CD4-positive, alpha-beta T cell treated with Interleukin-6 at 100 ng/mL for 8 hours (primary cell): ENCODE data around the gene NKAIN2.
"Not testable (repeated sequence)": the region's sequence is repeated elsewhere in the genome, so short reads cannot be mapped to it uniquely, and the experiment has no call there.

ENCODE experiments used
- DNase-seq: peaks from one replicate; pipeline ENCODE4 v3.0.0-alpha.2; 2020; ENCODE audit warnings: mixed read lengths, low spot score

NKAIN2 gene

DNA sequence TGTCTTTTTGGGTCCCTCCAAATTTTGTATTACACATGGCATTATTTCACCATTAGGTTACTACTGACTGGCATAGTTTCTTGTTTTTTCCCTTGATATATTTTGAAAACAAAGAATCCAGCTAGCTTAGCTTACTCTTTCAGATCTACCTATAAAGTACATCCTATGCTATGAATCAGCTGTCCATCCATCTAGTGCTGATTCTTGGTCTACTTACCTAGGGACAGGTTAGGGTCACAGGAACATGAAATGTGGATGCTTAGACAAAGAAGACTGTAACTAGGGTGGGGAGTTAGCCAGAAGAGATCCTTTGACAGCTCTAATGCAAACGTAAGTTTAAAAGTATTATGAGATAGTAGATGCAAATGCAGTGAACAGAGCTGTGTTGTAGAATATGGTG is 91.7 kb downstream of the NKAIN2 start:
- no peak for DNase-seq

DNA sequence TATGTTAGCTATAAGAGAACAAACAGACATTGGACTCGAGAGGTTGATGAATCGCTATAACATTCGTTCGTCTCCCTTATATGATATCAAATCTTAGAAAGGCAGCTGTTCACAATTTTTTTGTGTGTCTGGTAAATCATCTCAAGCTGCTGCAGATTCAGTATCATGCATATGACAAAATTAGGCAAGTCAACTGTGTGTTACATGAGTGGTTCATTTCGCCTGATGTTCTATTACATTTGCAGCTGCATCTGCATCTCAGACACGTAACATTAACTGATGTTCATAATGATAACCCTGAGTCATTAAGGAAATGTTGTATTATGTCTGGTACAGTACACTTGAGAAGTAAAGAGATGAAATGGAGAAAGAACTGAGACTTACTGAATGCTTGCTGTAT is 92.1 kb downstream of the NKAIN2 start:
- no peak for DNase-seq

DNA sequence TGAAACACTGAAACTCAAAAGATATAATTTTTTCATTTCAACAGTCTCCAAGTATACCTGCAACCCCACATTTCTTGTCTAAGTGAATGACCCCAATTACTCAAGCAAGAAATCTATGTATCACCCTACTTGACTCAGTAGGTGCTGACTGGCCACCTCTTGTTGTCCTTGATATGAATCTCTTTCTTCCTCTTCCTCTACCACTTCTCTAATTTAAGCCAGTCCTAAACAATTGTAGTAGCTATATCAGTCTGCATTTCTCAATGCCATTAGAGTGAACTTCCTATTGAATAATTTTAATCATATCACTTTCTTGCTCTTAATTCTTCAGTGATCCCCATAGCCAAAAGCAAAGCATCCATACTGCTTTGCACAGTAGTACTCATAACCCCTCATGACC is 93.2 kb downstream of the NKAIN2 start:
- DNase-seq: no peak

DNA sequence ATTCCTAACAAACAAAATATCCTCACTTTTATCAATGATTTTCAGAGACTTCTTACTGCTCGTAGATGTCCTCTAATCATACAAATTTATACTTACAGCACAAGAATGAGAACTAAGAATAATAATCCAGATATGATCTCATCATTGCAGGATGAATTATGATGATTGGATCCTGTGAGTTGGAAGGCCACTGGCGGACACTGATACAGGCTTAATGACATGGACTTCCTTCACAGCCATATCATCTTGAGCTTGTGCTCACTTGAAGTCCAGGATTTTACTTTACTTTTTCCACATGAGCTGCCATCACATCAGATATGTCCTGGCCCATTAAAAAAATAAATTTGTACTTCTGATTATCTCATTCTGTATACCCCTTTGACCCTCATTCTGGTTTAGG is 94.3 kb downstream of the NKAIN2 start:
- no peak for DNase-seq

DNA sequence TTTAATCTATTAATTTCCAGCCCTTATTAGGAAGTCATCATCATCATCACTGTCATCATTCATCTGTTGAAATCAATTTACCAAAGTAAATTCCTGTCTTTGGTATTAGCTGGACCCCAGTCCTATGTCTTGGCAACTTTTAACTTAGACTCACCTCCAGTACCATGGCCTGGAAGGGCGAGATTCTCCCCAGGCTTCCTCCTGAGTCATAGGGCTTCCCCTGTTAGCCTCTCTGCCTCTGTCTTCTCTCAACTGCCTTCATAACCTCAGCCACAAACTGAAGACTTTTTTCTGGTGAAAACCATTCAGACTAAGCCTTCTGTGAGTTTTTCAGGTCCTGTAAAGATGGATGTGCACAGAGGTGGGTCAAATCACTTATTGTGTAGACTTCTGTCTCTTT is 95.0 kb downstream of the NKAIN2 start:
- no peak for DNase-seq

DNA sequence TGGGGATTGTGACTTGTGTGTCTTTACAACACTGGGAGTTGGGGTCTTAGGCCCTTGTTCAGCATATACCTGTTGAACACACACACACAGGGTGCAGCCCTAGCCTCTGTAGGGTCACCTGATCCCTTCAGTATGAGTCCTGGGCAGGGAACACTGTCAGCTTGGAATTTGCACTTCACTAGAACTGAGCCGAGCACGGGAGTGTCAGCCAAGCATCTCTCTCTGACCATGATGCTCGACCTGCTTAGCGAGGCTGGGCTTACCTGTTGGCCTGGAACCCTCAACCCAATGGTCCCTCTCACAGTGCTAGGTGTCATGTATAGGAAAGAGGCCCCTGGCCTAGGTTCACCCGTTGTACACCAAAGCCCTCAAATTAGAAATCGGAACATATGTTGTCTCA is 96.1 kb downstream of the NKAIN2 start:
- no peak for DNase-seq

DNA sequence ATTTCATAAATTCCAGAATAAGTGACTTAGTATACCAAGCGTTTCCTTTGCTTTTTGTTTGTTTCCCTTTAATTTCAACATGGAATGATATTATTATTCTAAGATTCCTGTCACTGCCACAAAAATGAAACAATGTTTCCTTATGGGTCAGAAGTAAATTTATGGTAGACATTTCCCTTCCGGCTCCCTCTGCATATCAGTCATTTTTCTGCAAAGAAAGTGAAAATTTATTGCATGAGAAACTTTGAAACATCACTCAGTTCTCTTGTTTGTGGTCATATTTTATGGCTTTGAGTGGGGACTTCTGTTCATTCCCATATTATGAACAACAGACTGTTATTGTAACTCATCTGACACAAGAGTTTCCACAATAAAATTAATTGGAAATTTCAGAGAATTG is 97.8 kb downstream of the NKAIN2 start:
- no peak for DNase-seq

DNA sequence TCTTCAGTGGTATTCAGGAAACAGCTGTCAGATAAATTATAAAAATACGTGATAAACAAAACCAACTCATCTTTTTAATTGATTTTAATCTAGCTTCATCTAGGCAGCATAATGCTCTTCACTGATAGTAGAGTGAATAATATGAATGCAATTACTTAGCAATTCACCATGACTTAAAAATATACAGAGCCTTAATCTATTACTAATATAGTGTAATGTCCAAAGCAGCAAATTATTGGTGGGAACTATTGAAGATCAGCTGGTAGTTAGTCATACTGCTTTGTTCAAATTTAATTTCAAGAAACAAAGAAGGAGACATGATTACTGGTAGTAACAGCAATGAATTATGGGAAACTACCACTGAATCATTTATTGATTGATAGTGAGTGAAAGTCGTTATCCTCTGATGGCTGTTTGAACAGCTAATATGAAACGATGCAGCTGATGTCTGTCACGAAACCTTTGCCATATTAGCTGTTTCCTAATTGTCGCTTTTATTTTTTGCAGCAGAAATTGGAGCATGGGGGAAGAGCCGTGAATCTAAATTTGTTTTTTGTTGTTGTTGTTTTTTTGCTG is 99.2 kb downstream of the NKAIN2 start:
- DNase-seq: no peak

DNA sequence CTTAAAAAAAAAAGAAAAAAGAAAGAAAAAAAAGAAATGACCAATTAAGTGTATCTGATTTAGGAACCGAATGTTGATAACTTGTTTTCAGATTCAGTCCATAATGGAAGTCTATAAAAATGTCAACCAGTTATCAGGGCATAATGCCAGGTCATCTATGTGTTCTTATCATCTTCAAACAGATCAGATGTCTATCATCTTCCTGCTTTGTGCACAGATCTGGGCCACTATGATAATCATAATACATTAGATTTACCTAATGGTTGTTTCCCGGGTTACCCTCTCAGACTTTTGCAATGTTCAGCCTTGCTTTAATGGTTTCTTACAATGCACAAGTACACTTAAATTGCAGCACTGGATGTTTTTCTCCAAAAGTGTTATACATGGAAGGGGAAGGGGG is 100.6 kb downstream of the NKAIN2 start:
- DNase-seq: no peak

DNA sequence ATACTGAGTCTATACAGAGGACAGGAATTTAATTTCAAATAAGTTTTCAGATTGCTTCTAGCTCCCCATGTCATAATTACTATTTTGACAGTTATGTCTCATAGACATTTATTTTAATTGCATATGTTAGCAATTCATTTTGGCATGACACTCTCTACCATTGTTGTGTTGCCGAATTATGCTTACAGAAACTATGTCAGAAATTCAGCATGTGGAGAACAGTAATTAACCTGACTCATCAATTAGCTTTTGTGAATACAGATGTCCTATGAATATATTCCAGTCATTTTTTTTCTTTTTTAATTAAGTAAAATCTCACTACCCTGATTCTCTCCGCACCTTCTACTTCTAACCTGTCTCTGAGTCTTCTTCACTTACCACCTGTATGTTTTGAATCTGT is 105.1 kb downstream of the NKAIN2 start:
- no peak for DNase-seq

DNA sequence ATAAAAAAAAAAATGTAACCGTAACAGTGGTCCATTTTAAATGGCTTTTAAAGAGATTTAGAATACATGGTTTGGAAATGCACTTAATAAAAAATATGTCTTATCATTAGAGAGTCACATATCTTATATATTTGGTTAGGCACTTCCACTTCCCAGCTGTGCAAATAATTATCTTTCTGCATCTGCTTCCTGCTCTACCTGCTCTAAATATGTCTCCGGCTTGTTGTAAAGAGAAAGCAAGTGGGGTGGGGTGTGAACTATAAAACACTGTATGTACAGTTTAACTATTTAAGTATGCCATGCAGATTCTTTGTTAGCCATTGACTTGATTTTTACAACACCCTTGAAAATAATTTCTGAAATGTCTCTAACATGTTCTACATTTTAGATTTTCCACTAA is 106.3 kb downstream of the NKAIN2 start:
- DNase-seq: no peak

DNA sequence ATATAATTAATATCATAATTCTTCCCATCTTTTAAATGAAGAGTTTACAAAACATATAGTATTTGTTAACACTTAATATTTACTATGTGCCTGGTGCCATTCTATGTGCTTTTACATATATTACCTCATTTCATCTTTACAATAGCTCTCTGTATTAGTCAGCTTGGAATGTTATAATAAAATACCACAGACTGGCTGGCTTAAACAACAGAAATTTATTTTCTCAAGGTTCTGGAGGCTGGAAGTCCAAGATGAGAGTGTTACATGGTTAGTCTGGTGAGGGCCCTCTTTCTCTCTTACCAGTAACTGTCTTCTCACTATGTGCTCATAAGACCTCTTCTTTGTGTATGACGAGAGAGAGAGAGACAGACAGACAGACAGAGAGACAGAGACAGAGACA is 110.2 kb downstream of the NKAIN2 start:
- DNase-seq: no peak

DNA sequence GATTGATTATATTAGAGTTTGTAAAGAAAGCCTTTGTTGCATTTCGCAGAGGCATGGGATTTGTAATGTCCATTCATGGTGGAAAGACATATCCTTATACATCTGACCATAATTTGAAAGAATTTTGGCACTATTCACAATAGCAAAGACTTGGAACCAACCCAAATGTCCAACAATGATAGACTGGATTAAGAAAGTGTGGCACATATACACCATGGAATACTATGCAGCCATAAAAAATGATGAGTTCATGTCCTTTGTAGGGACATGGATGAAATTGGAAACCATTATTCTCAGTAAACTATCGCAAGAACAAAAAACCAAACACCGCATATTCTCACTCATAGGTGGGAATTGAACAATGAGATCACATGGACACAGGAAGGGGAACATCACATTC is 119.7 kb downstream of the NKAIN2 start:
- not testable (repeated sequence) for DNase-seq

DNA sequence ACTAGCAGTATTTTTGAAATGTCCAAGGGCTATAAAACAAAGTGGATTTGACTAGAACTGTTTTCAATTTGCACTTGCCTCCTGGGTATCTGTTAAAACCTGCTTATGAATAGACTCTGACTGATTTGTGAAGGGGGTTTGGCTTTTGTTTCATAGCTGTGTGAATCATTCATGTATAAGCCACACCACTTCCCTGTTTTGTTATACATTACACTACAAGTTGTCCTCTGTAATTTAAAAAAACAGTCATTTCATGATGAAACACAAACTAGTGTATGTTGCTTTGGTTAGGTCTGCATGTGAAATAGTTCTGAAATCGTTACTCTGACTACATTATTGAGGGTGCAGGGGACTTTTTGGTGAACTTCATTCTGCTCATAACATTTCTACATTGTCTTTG is 121.7 kb downstream of the NKAIN2 start:
- DNase-seq: no peak

DNA sequence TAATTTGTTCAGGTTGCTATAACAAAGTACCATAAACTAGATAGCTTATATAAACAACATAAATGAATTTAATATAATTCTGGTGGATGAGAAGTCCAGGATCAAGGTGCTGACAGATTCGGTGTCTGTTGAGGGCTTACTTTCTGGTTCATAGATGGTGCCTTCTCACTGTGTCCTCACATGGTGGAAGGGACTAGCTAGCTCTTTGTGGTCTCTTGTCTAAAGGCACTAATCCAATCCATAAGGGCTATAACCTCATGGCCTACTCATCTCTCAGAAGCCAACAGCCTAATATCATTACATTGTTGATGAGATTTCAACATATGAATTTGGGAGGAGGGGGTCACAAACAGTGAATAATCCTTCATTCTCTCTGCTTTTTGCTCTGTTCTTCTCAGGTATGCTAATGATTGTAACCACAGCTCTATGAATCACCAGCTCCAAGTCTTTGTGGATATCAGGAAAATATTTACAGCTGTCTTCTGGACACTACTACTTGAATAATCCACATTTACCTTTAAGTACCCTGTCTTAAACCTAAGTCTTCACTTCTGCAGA is 122.3 kb downstream of the NKAIN2 start:
- DNase-seq: no peak

DNA sequence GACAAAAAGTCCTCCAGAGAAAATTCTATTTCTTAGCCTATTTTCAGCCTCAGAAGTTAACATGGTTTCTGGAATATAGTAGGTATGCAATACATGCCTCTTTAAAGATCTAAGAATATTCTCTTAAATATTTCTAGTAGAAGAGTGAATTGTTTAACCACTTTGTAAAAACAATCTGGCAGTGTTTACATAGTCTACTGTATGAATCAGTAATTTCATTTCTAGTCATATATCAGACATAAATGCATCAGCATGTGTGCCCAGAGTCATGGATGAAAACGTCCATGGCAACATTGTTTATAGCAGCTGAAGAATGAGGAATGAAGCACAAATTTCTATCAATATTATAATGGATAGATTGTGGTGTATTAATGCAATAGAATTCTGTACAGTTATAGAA is 124.9 kb downstream of the NKAIN2 start:
- DNase-seq: no peak

DNA sequence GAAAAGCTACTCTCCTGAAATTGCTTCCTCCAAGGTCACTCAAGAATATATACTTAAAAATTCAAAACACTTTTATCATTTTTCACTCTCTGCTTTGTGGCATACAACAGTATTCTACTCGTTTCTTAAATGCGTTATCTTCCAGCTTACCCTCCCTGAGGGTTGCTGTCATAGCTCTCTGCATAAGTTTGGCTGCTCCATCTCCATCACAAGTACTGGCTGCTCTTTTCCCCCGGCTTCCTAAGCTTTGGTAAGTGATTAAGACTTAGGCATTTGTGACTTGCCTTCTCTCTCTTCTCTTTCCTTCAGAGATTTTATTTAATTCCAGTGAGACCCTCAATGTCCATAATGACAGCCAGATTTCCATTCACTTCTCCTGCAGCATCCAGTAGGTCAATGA is 128.3 kb downstream of the NKAIN2 start:
- no peak for DNase-seq

DNA sequence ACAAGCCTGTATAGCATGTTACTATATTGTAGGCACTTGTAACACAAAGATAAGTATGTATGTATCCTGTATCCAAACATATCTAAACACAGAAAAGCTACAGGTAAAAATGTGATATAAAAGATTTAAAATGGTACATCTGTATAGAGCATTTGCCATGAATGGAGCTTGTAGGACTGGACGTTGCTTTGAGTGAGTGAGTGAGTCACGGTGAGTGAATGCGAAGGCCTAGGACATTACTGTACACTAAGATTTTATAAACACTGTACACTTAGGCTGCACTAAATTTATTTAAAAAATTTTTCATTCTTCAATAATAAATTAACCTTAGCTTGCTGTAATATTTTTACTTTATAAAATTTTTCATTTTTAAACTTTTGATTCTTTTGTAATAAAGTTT is 136.9 kb downstream of the NKAIN2 start:
- DNase-seq: no peak

DNA sequence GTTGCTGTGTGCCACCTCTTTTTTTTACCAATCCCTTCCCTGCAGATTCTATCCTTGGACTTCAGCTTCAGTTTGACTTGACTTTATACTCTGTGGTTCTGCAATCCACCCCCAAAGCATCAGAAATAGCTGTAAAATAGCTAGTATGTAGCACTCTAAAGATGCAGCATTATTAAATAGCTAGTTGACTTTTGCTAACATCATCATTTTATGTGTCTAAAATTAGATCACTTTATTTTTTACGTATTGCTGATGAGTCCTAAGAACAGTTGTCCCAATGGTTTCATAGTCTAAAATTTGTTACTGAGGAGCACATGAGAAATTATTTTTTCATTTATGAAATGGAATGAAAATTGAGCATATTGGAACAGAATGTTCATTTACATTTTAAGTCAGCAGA is 138.2 kb downstream of the NKAIN2 start:
- no peak for DNase-seq

DNA sequence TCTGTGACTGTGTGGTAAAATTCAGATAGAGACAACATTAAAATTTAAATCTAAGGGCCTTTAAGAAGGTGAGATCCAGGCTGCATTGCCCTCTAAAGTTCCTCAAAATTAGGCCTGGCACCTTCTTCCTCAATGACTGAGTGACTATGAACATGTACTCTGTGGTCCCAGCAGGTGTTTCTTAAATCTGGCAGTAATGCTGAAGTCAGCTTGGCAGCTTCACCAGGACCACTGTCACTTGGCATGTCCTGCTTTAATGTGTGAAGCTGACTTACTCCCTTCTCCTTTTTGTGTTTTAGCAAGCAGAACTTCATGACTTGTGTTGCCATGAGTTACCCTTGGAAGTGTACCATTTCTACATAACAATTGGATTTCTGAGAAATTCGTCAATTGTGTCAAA is 141.7 kb downstream of the NKAIN2 start:
- no peak for DNase-seq

DNA sequence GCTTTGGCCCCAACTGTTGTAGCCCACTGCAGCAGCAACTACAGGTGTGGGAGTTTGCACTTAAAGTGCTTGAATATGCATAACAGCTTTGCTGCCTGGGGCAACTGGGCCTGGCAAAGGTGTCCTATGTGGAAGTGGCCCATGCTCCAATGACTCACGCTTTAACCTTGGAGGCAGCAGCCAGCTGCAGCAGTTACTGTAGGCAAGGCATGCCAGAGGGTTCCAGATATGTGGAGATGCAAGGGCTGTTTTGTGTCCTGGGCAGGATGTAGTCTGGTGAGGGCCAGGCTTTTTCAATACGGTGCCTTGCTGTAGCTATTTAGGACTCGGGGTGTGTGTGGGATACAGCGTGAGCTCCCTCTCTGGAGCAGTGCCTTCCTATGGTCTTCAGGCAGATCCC is 150.3 kb downstream of the NKAIN2 start:
- no peak for DNase-seq

DNA sequence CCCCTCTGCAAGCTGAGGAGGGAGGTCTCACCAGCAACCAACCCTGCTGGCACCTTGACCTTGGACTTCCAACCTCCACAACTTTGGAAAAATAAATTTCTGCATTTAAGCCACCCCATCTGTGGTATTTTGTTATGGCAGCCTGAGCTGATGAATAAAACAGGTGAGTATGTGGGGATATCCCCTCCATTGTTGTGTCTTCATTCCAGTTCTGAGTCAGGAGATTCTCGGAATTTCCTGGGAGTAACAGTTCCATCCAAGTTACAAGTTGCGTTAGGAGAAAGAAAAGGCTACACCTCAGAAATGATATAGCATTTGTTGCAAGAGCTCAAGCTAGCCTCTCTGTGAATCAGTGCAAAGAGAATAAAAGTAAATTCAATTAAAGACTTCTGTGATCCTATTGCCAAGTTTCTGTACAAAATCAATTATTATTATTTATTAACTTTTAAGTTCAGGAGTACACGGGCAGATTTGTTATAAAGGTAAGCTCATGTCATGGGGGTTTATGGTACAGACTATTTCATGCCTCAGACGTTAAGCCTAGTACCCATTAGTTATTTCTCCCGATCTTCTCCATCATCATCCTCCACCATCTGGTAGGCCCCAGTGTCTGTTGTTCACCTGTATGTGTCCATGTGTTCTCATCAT is 153.0 kb downstream of the NKAIN2 start:
- no peak for DNase-seq

DNA sequence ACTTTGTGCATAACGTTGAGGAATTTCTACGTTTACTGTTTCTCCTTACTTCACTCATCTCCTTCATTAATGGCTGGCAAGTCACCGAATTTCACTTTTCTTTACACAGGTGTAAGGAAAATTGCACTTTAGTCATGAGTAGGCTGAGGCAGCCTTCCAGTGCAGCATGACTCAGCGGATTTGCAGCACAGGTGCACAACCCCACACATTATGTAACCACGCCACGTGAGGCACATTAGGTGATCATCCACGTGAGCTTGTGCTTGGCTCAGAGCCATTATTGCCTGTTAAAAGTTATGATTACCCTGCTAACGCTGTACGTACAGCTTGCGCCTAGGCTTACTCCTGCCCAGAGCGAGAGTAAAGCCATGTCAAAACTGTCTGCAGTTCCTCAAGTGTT is 158.8 kb downstream of the NKAIN2 start:
- DNase-seq: no peak

DNA sequence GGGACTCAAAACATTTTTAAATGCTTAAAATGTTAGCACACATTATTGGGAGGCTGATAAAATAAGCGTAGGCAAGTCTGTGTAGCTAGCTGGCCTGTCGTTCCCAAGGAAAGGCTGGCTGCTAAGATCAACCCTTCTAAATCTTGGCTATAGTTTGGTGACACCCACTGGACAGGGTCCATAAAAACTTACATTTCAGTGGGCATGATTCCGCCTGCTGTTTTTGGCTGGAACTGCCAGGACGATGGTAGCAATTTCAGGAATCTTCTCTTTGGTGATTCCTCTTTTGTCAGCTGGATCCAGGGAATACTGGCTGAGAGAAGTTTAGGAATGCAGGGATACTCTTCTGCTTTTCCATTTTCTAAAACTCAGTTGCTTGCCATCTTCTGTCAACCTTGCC is 162.2 kb downstream of the NKAIN2 start:
- no peak for DNase-seq
